Lower lobe of right lung (tissue), 2 donors: ENCODE data around the gene LAMA2. TPM values are rescaled to one million over a fixed set of nuclear protein-coding genes. Genes with fewer than 3 reads are reported as not detected.

Experiments used
- ATAC-seq, 2 donors: fragments of 200-7000 bp; cut with Tn5 transposase; one replicate each; pipeline ENCODE4 v1.9.1; 2020 to 2022; ENCODE audit warnings: mild to moderate bottlenecking in 2 of 2, moderate library complexity in 2 of 2
- DNase-seq: peaks from one replicate; pipeline ENCODE4 v3.0.0-alpha.2; 2020
- H3K27ac ChIP-seq: fragments of 200-600 bp; one replicate; pipeline ENCODE4 v1.8.0; 2022
- H3K27me3 ChIP-seq: fragments of 200-600 bp; one replicate; pipeline ENCODE4 v1.8.0; 2022; ENCODE audit warnings: low read depth
- H3K36me3 ChIP-seq: fragments of 200-600 bp; one replicate; pipeline ENCODE4 v1.8.0; 2022; ENCODE audit warnings: mild to moderate bottlenecking
- H3K4me1 ChIP-seq: fragments of 200-600 bp; one replicate; pipeline ENCODE4 v1.8.0; 2022
- H3K4me3 ChIP-seq: fragments of 200-600 bp; one replicate; pipeline ENCODE4 v1.8.0; 2022; ENCODE audit warnings: mild to moderate bottlenecking
- H3K9me3 ChIP-seq: fragments of 200-600 bp; one replicate; pipeline ENCODE4 v1.8.0; 2022
- CTCF ChIP-seq: fragments of 200-600 bp; IDR thresholded peaks from one replicate; pipeline ENCODE4 v1.8.0; 2022; ENCODE audit warnings: antibody characterized with exemption, mild to moderate bottlenecking
- intact Hi-C: fragments of 100-400 bp; cut with DNase I; formaldehyde crosslinking; loops from one replicate; pipeline ENCODE4 v1.11.0; 2022
- total RNA-seq: library from RNA; stranded (reverse); fragmentation: NEBNext Ultra II Directional; extraction: Animal tissue kit (Norgen Biotek cat#: 25700); gene quantifications from one replicate; pipeline ENCODE4 v1.2.1, GENCODE V29; 2021
- donor health status: DM: no; HTN: yes; CAD: no; lungs with severe emphysema.

The LAMA2 gene
- total RNA-seq, 1 donor from 2014 or later, result 49.6 TPM

DNA sequence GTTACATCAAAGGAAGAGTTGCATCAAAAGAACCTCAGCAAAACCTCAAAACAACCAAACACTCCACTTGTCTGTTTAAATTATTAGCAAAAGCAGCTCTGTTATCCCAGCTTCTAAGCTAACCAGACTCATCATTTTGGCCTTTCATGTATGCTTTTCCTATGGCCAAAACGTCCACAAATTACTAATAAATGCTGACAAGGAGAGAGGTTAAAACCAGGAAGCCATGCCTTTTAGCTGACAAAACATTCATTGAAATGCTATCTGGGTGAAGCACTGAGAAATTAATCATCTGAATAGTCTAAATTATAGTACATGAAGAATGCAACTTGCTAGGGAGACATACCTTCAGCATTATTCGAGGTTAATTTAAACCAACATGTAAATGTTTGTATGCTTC is 80.6 kb downstream of the LAMA2 start:
- ATAC-seq (no peak), DNase-seq (no peak)
- no peak overlapping the region for H3K4me3 ChIP-seq
- intact Hi-C loops, result no loop called here
- H3K9me3 ChIP-seq, result no peaks in the 10 kb centered on the region
- no peak for TF ChIP-seq CTCF
- H3K4me1 ChIP-seq, result no peaks in the 10 kb centered on the region
- no peak overlapping the region for H3K27ac ChIP-seq
- H3K27me3 ChIP-seq, result no peaks in the 10 kb centered on the region
- H3K36me3 ChIP-seq, result no peaks in the 10 kb centered on the region

- ATAC-seq (no peak), DNase-seq (no peak)
- no peaks in the 10 kb centered on the region for H3K27me3 ChIP-seq
- no peak for TF ChIP-seq CTCF
- no peak overlapping the region for H3K4me3 ChIP-seq
- H3K4me1 ChIP-seq, result no peaks in the 10 kb centered on the region
- no peak overlapping the region for H3K27ac ChIP-seq
- H3K36me3 ChIP-seq, result no peaks in the 10 kb centered on the region
- intact Hi-C loops, result no loop called here
- no peaks in the 10 kb centered on the region for H3K9me3 ChIP-seq
Measured at GRCh38 chr6:128964233-128964755, 81.4 kb downstream of the LAMA2 start.

- Histone ChIP-seq H3K27me3 (no peaks in the 10 kb centered on the region), H3K9me3 (no peaks in the 10 kb centered on the region), H3K4me1 (no peaks in the 10 kb centered on the region), H3K36me3 (no peaks in the 10 kb centered on the region), H3K4me3 (no peak overlapping the region), H3K27ac (no peak overlapping the region)
- TF ChIP-seq CTCF, result no peak
- intact Hi-C loops, result no loop called here
- ATAC-seq (no peak), DNase-seq (no peak)
Measured at GRCh38 chr6:128964771-128965170, 81.8 kb downstream of the LAMA2 start.

- ATAC-seq (no peak), DNase-seq (no peak)
- Histone ChIP-seq H3K4me3 (no peak overlapping the region), H3K4me1 (no peaks in the 10 kb centered on the region), H3K27me3 (no peaks in the 10 kb centered on the region), H3K36me3 (no peaks in the 10 kb centered on the region), H3K27ac (no peak overlapping the region), H3K9me3 (no peaks in the 10 kb centered on the region)
- TF ChIP-seq CTCF, result no peak
- intact Hi-C loops, result no loop called here
Measured at GRCh38 chr6:128966934-128967333, 84.0 kb downstream of the LAMA2 start.

DNA sequence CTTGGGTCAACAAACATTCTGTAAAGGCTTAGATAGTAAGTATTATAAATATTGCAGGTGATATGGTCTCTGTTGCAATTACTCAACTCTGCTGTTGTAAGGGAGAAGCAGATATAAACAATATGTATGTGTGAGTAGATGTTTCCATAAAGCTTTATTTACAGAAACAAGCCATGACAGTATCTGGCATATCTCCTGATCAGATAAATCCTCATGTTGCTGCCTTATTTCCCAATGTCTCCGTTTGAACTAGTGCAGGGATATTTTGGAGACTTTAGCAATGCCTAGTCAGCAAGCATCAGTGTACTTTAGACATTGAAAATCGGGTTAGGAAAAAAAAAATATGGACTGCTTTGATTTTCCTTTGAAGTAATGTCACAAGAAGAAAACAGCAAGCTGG is 96.1 kb downstream of the LAMA2 start:
- TF ChIP-seq CTCF, result no peak
- H3K27ac ChIP-seq, result no peak overlapping the region
- H3K4me1 ChIP-seq, result no peaks in the 10 kb centered on the region
- H3K9me3 ChIP-seq, result no peaks in the 10 kb centered on the region
- DNase-seq (no peak), ATAC-seq (no peak)
- H3K36me3 ChIP-seq, result no peaks in the 10 kb centered on the region
- no peak overlapping the region for H3K4me3 ChIP-seq
- no peaks in the 10 kb centered on the region for H3K27me3 ChIP-seq
- intact Hi-C loops, result no loop called here

- no peaks in the 10 kb centered on the region for H3K36me3 ChIP-seq
- no peak overlapping the region for H3K4me3 ChIP-seq
- ATAC-seq (no peak), DNase-seq (no peak)
- H3K27me3 ChIP-seq, result no peaks in the 10 kb centered on the region
- H3K9me3 ChIP-seq, result no peaks in the 10 kb centered on the region
- no peak overlapping the region for H3K27ac ChIP-seq
- no peak for TF ChIP-seq CTCF
- intact Hi-C loops, result no loop called here
- no peaks in the 10 kb centered on the region for H3K4me1 ChIP-seq
Measured at GRCh38 chr6:128981716-128982115, 98.8 kb downstream of the LAMA2 start.
